Amniotic stem cell (primary cell): ENCODE data around the gene MACF1.
"Not testable (repeated sequence)": the region's sequence is repeated elsewhere in the genome, so short reads cannot be mapped to it uniquely, and the experiment has no call there.

ENCODE experiments used
- DNase-seq: peaks from one replicate; lab custom pipeline; 2025; lab: John Stamatoyannopoulos, UW

The MACF1 gene

GRCh38 chr1:39494671-39495410, 290.3 kb downstream of the MACF1 start:
- no peak for DNase-seq

GRCh38 chr1:39496520-39496919, 292.0 kb downstream of the MACF1 start:
- DNase-seq = not testable (repeated sequence)

- DNase-seq = no peak
These were observed 293.1 kb downstream of the MACF1 start for GRCh38 chr1:39497585-39497984.

GRCh38 chr1:39498096-39498710, 293.7 kb downstream of the MACF1 start:
- not testable (repeated sequence) for DNase-seq

GRCh38 chr1:39498821-39499220, 294.3 kb downstream of the MACF1 start:
- not testable (repeated sequence) for DNase-seq

- no peak for DNase-seq
These were observed 295.2 kb downstream of the MACF1 start for GRCh38 chr1:39499668-39500067.

GRCh38 chr1:39500862-39501389, 296.4 kb downstream of the MACF1 start:
- DNase-seq = no peak

- DNase-seq = no peak
These were observed 297.2 kb downstream of the MACF1 start for GRCh38 chr1:39501666-39502065.

- DNase-seq = not testable (repeated sequence)
These were observed 299.9 kb downstream of the MACF1 start for GRCh38 chr1:39504436-39504835.

GRCh38 chr1:39505289-39505688, 300.8 kb downstream of the MACF1 start:
- DNase-seq = no peak

- no peak for DNase-seq
These were observed 302.9 kb downstream of the MACF1 start for GRCh38 chr1:39507230-39507928.

- no peak for DNase-seq
These were observed 303.8 kb downstream of the MACF1 start for GRCh38 chr1:39508266-39508665.

GRCh38 chr1:39508857-39509305, 304.4 kb downstream of the MACF1 start:
- no peak for DNase-seq

GRCh38 chr1:39509360-39510009, 305.0 kb downstream of the MACF1 start:
- no peak for DNase-seq

GRCh38 chr1:39510570-39511186, 306.2 kb downstream of the MACF1 start:
- not testable (repeated sequence) for DNase-seq

GRCh38 chr1:39511477-39511876, 307.0 kb downstream of the MACF1 start:
- DNase-seq = not testable (repeated sequence)

GRCh38 chr1:39512234-39512847, 307.8 kb downstream of the MACF1 start:
- DNase-seq = not testable (repeated sequence)

- not testable (repeated sequence) for DNase-seq
These were observed 310.2 kb downstream of the MACF1 start for GRCh38 chr1:39514710-39515124.

- not testable (repeated sequence) for DNase-seq
These were observed 310.9 kb downstream of the MACF1 start for GRCh38 chr1:39515131-39516086.

- not testable (repeated sequence) for DNase-seq
These were observed 312.3 kb downstream of the MACF1 start for GRCh38 chr1:39516841-39517240.
